ENCODE data around the gene BRINP3. TPM values are rescaled to one million over a fixed set of nuclear protein-coding genes. Genes with fewer than 3 reads are reported as not detected.

BRINP3 gene
- total and polyA plus RNA-seq, 2 experiments from 2014 or later: not detected

- H3K4me2 ChIP-seq: no peak overlapping the region
- no peak for ATAC-seq
- Mint-ChIP-seq H3K4me1 (no peaks in the 10 kb centered on the region), H3K27ac (no peak overlapping the region), H3K9me3 (no peaks in the 10 kb centered on the region), H3K27me3 (ENCODE audit: insufficient read depth, low read depth, poor library complexity) (no peaks in the 10 kb centered on the region), H3K4me3 (no peak overlapping the region), H3K36me3 (ENCODE audit: low read depth) (no peaks in the 10 kb centered on the region)
- H3K4me3 ChIP-seq: no peak overlapping the region
- H3K27me3 ChIP-seq (ENCODE audit: insufficient read depth): no peaks in the 10 kb centered on the region
- no peaks in the 10 kb centered on the region for H4K20me1 ChIP-seq (replicated peaks; ENCODE audit: insufficient read depth)
- no peak overlapping the region for H2AFZ ChIP-seq
- no peaks in the 10 kb centered on the region for H3K9me2 ChIP-seq (ENCODE audit: insufficient read depth)
- no peaks in the 10 kb centered on the region for H3F3A ChIP-seq (replicated peaks; ENCODE audit: low read depth)
- no peak for DNase-seq (ENCODE audit: low spot score)
- no peaks in the 10 kb centered on the region for H3K79me2 ChIP-seq (replicated peaks; ENCODE audit: insufficient read depth)
- TF ChIP-seq STAT1 (IDR thresholded peaks at IDR 0.05; ENCODE audit: unreplicated experiment) (no peak), JUNB (IDR thresholded peaks at IDR 0.05; ENCODE audit: unreplicated experiment) (no peak), ZNF462 (CRISPR knock-in tag; IDR thresholded peaks at IDR 0.05) (no peak), REST (IDR thresholded peaks at IDR 0.05; ENCODE audit: unreplicated experiment) (no peak), ETS1 (IDR thresholded peaks at IDR 0.05) (no peak), CTCF (conservative IDR thresholded peaks at IDR 0.05; ENCODE audit: low read depth in 2 of 2) (no peak), NANOG (IDR thresholded peaks at IDR 0.05; ENCODE audit: borderline replicate concordance) (no peak), EZH2phosphoT487 (IDR thresholded peaks at IDR 0.05; ENCODE audit: unreplicated experiment) (no peak)
- H3K36me3 ChIP-seq (ENCODE audit: insufficient read depth): no peaks in the 10 kb centered on the region
- H3K4me1 ChIP-seq (ENCODE audit: insufficient read depth): no peaks in the 10 kb centered on the region
- H3K27ac ChIP-seq (ENCODE audit: low read depth): no peak overlapping the region
Measured at GRCh38 chr1:190183588-190183987, 294.1 kb downstream of the BRINP3 start.
